Breast epithelium (tissue), 4 donors: ENCODE measurements around the gene POLDIP3. TPM values are rescaled to one million over a fixed set of nuclear protein-coding genes. Genes with fewer than 3 reads are reported as not detected.
A peak's percentile ranks its signal among the peaks of the same experiment; 100 is the strongest.
"Not testable (repeated sequence)": the region's sequence is repeated elsewhere in the genome, so short reads cannot be mapped to it uniquely, and the experiment has no call there.

ENCODE experiments used
- DNase-seq, 2 donors: peaks; one replicate each; pipeline ENCODE4 v3.0.0-alpha.2; 2019; ENCODE audit warnings: low spot score in 2 of 2
- H3K27ac ChIP-seq, 2 donors: fragments of 200-600 bp; sonication (generic) in 1 of 2; one replicate each; pipeline ENCODE4 v1.5.1; 2016 to 2019; ENCODE audit warnings: mild to moderate bottlenecking in 1 of 2
- H3K27me3 ChIP-seq, 2 donors: fragments of 200-600 bp; sonication (generic) in 1 of 2; one replicate each; pipeline versions ENCODE4 v1.5.1 to v1.6.0; 2017 to 2019; ENCODE audit warnings: control low read depth in 1 of 2, mild to moderate bottlenecking in 1 of 2
- H3K36me3 ChIP-seq: fragments of 200-600 bp; one replicate; pipeline ENCODE4 v1.5.1; 2019
- H3K4me1 ChIP-seq, 2 donors: fragments of 200-600 bp; sonication (generic); one replicate each; pipeline ENCODE4 v1.5.1; 2016 to 2019; ENCODE audit warnings: control low read depth in 1 of 2
- H3K4me3 ChIP-seq, 3 donors: fragments of 200-600 bp; sonication (generic); 1 replicate in 2 of 3; 2 replicates in 1 of 3; pipeline ENCODE4 v1.5.1; 2016 to 2019; ENCODE audit warnings: mild to moderate bottlenecking in 3 of 3, moderate library complexity in 2 of 3
- H3K9me3 ChIP-seq, 2 donors: fragments of 200-600 bp; sonication (generic) in 1 of 2; one replicate each; pipeline ENCODE4 v1.5.1; 2016 to 2019; ENCODE audit warnings: control low read depth in 1 of 2
- CTCF ChIP-seq, 3 donors: fragments of 450-650 bp; IDR thresholded peaks; one replicate each; pipeline ENCODE4 v1.5.1; 2016 to 2017; ENCODE audit warnings: antibody characterized with exemption in 3 of 3, mild to moderate bottlenecking in 3 of 3, moderate library complexity in 3 of 3
- POLR2A ChIP-seq: fragments of 450-650 bp; IDR thresholded peaks from one replicate; pipeline ENCODE4 v1.6.1; 2016; ENCODE audit warnings: antibody characterized with exemption, mild to moderate bottlenecking, moderate library complexity
- POLR2AphosphoS5 ChIP-seq, 3 donors: sonication (generic); formaldehyde crosslinking; IDR thresholded peaks; one replicate each; pipeline ENCODE4 v1.6.1; 2017; ENCODE audit warnings: antibody characterized with exemption in 3 of 3
- intact Hi-C: fragments of 100-400 bp; cut with DNase I; formaldehyde crosslinking; loops from one replicate; pipeline ENCODE4 v1.15.1; 2023; ENCODE audit warnings: low total_unique reads
- total RNA-seq, 3 donors: library from RNA; depleted of rRNA; stranded (reverse); fragments of >200 nt; gene quantifications; one replicate each; pipeline ENCODE4 v1.1.0, GENCODE V29; 2016

POLDIP3 gene
- total RNA-seq, 3 donors from 2014 or later: 33.1 to 52.8 (median 38.3) TPM

- H3K9me3 ChIP-seq: no peaks in the 10 kb centered on the region
- H3K4me3 ChIP-seq: no peak overlapping the region
- no peaks in the 10 kb centered on the region for H3K27me3 ChIP-seq
- H3K4me1 ChIP-seq: no peaks in the 10 kb centered on the region
- intact Hi-C loops: no loop called here
- H3K36me3 ChIP-seq: peaks cover 5% of the 10 kb centered on the region
- no peak for TF ChIP-seq POLR2A
- TF ChIP-seq CTCF (IDR thresholded peaks at IDR 0.05): peak; percentile 75 to 87 (median 85)
- no peak for DNase-seq
- peak overlapping the region in 1 of 2 donors; percentile 63 for H3K27ac ChIP-seq
Measured at GRCh38 chr22:42621505-42622002, 6.9 kb upstream of the POLDIP3 start.

GRCh38 chr22:42620084-42620483 is 5.4 kb upstream of the POLDIP3 start:
- DNase-seq: no peak
- H3K27ac ChIP-seq: no peak overlapping the region
- peaks cover 3% of the 10 kb centered on the region for H3K36me3 ChIP-seq
- no peak overlapping the region for H3K4me3 ChIP-seq
- peaks cover 0 to 4% of the 10 kb centered on the region in 2 donors for H3K4me1 ChIP-seq
- intact Hi-C loops: no loop called here
- H3K9me3 ChIP-seq: no peaks in the 10 kb centered on the region
- H3K27me3 ChIP-seq: no peaks in the 10 kb centered on the region
- TF ChIP-seq POLR2AphosphoS5 (IDR thresholded peaks at IDR 0.05) (no peak), CTCF (IDR thresholded peaks at IDR 0.05) (no peak), POLR2A (no peak)

GRCh38 chr22:42619261-42620063 is 4.8 kb upstream of the POLDIP3 start:
- Histone ChIP-seq H3K4me1 (peaks cover 0 to 4% of the 10 kb centered on the region in 2 donors), H3K9me3 (no peaks in the 10 kb centered on the region)
- TF ChIP-seq POLR2AphosphoS5 (IDR thresholded peaks at IDR 0.05) (no peak), CTCF (IDR thresholded peaks at IDR 0.05) (no peak), POLR2A (no peak)

GRCh38 chr22:42617155-42617983 is 2.7 kb upstream of the POLDIP3 start:
- Histone ChIP-seq H3K4me3 (no peak overlapping the region), H3K4me1 (peaks cover 10 to 12% of the 10 kb centered on the region in 2 donors), H3K27ac (peak overlapping the region; percentile 65 to 98), H3K36me3 (no peaks in the 10 kb centered on the region), H3K27me3 (no peaks in the 10 kb centered on the region), H3K9me3 (no peaks in the 10 kb centered on the region)
- intact Hi-C loops: no loop called here
- DNase-seq: no peak
- no peak for TF ChIP-seq POLR2AphosphoS5 (IDR thresholded peaks at IDR 0.05)
- TF ChIP-seq POLR2A: no peak
- TF ChIP-seq CTCF (IDR thresholded peaks at IDR 0.05): no peak

More at GRCh38 chr22:42619261-42620063, 4.8 kb upstream of the POLDIP3 start:
- H3K27me3 ChIP-seq: no peaks in the 10 kb centered on the region
- H3K27ac ChIP-seq: peak overlapping the region in 1 of 2 donors; percentile 7
- H3K4me3 ChIP-seq: no peak overlapping the region
- no peak for DNase-seq
- peaks cover 3% of the 10 kb centered on the region for H3K36me3 ChIP-seq
- intact Hi-C loops: no loop called here

- DNase-seq: peak in 1 of 2 donors; percentile 49
- Histone ChIP-seq H3K4me3 (peak overlapping the region; percentile 70 to 92 (median 87)), H3K4me1 (peaks cover 10 to 23% of the 10 kb centered on the region in 2 donors), H3K27ac (peak overlapping the region; percentile 98)
- H3K9me3 ChIP-seq, H3K36me3 ChIP-seq, H3K27me3 ChIP-seq, intact Hi-C loops: not testable (repeated sequence)
Measured at GRCh38 chr22:42615860-42616175, 1.1 kb upstream of the POLDIP3 start.
